Measurements from ENCODE around the gene CDH12. TPM values are rescaled to one million over a fixed set of nuclear protein-coding genes. Genes with fewer than 3 reads are reported as not detected.

Gene CDH12
- total RNA-seq, 3 donors from 2014 or later, result 0.33 to 2.6 (median 1.1) TPM

- no peaks in the 10 kb centered on the region for H3K9me3 ChIP-seq
- no peaks in the 10 kb centered on the region for H3K27me3 ChIP-seq
- intact Hi-C loops (cut with DNase I; ENCODE audit: low total_unique reads), result no loop called here
- DNase-seq (ENCODE audit: low spot score in 2 of 2), result no peak
- no peaks in the 10 kb centered on the region for H3K4me1 ChIP-seq
- no peak overlapping the region for H3K4me3 ChIP-seq
- no peak overlapping the region for H3K27ac ChIP-seq
- TF ChIP-seq POLR2A (IDR thresholded peaks at IDR 0.05), result no peak
- no peak for TF ChIP-seq CTCF (IDR thresholded peaks at IDR 0.05)
- TF ChIP-seq POLR2AphosphoS5 (IDR thresholded peaks at IDR 0.05), result no peak
- no peaks in the 10 kb centered on the region for H3K36me3 ChIP-seq
These were observed 285.2 kb downstream of the CDH12 start for GRCh38 chr5:22567983-22568382.

GRCh38 chr5:22560147-22560546 is 293.0 kb downstream of the CDH12 start:
- Histone ChIP-seq H3K27ac (no peak overlapping the region), H3K9me3 (no peaks in the 10 kb centered on the region), H3K4me3 (no peak overlapping the region), H3K4me1 (no peaks in the 10 kb centered on the region), H3K36me3 (no peaks in the 10 kb centered on the region), H3K27me3 (no peaks in the 10 kb centered on the region)
- intact Hi-C loops (cut with DNase I; ENCODE audit: low total_unique reads), result no loop called here
- DNase-seq (ENCODE audit: low spot score in 2 of 2), result no peak
- TF ChIP-seq CTCF (IDR thresholded peaks at IDR 0.05) (no peak), POLR2A (IDR thresholded peaks at IDR 0.05) (no peak), POLR2AphosphoS5 (IDR thresholded peaks at IDR 0.05) (no peak)

GRCh38 chr5:22557251-22557650 is 295.9 kb downstream of the CDH12 start:
- TF ChIP-seq POLR2AphosphoS5 (IDR thresholded peaks at IDR 0.05) (no peak), CTCF (IDR thresholded peaks at IDR 0.05) (no peak), POLR2A (IDR thresholded peaks at IDR 0.05) (no peak)
- H3K4me3 ChIP-seq, result no peak overlapping the region
- DNase-seq (ENCODE audit: low spot score in 2 of 2), result no peak
- no peaks in the 10 kb centered on the region for H3K4me1 ChIP-seq
- no peaks in the 10 kb centered on the region for H3K36me3 ChIP-seq
- intact Hi-C loops (cut with DNase I; ENCODE audit: low total_unique reads), result no loop called here
- H3K9me3 ChIP-seq, result no peaks in the 10 kb centered on the region
- no peak overlapping the region for H3K27ac ChIP-seq
- no peaks in the 10 kb centered on the region for H3K27me3 ChIP-seq

- no peak for DNase-seq (ENCODE audit: low spot score in 2 of 2)
- intact Hi-C loops (cut with DNase I; ENCODE audit: low total_unique reads), result no loop called here
- H3K9me3 ChIP-seq, result no peaks in the 10 kb centered on the region
- H3K4me1 ChIP-seq, result no peaks in the 10 kb centered on the region
- H3K36me3 ChIP-seq, result no peaks in the 10 kb centered on the region
- H3K27ac ChIP-seq, result no peak overlapping the region
- H3K27me3 ChIP-seq, result no peaks in the 10 kb centered on the region
- no peak for TF ChIP-seq POLR2A (IDR thresholded peaks at IDR 0.05)
- TF ChIP-seq POLR2AphosphoS5 (IDR thresholded peaks at IDR 0.05), result no peak
- TF ChIP-seq CTCF (IDR thresholded peaks at IDR 0.05), result no peak
- no peak overlapping the region for H3K4me3 ChIP-seq
These were observed 298.7 kb downstream of the CDH12 start for GRCh38 chr5:22554475-22554874.

GRCh38 chr5:22549876-22550671 is 303.1 kb downstream of the CDH12 start:
- no peaks in the 10 kb centered on the region for H3K36me3 ChIP-seq
- no peaks in the 10 kb centered on the region for H3K9me3 ChIP-seq
- TF ChIP-seq CTCF (IDR thresholded peaks at IDR 0.05) (no peak), POLR2AphosphoS5 (IDR thresholded peaks at IDR 0.05) (no peak), POLR2A (IDR thresholded peaks at IDR 0.05) (no peak)
- no peaks in the 10 kb centered on the region for H3K27me3 ChIP-seq
- no peaks in the 10 kb centered on the region for H3K4me1 ChIP-seq
- DNase-seq (ENCODE audit: low spot score in 2 of 2), result no peak
- H3K4me3 ChIP-seq, result no peak overlapping the region
- no peak overlapping the region for H3K27ac ChIP-seq
- intact Hi-C loops (cut with DNase I; ENCODE audit: low total_unique reads), result no loop called here
